T1000 (cell line): ENCODE data around the gene CAMK1D.
"Not testable (repeated sequence)": the region's sequence is repeated elsewhere in the genome, so short reads cannot be mapped to it uniquely, and the experiment has no call there.

Experiments used
- DNase-seq: peaks from one replicate; lab custom pipeline; 2025; ENCODE audit warnings: mixed read lengths; lab: John Stamatoyannopoulos, UW

CAMK1D gene

DNA sequence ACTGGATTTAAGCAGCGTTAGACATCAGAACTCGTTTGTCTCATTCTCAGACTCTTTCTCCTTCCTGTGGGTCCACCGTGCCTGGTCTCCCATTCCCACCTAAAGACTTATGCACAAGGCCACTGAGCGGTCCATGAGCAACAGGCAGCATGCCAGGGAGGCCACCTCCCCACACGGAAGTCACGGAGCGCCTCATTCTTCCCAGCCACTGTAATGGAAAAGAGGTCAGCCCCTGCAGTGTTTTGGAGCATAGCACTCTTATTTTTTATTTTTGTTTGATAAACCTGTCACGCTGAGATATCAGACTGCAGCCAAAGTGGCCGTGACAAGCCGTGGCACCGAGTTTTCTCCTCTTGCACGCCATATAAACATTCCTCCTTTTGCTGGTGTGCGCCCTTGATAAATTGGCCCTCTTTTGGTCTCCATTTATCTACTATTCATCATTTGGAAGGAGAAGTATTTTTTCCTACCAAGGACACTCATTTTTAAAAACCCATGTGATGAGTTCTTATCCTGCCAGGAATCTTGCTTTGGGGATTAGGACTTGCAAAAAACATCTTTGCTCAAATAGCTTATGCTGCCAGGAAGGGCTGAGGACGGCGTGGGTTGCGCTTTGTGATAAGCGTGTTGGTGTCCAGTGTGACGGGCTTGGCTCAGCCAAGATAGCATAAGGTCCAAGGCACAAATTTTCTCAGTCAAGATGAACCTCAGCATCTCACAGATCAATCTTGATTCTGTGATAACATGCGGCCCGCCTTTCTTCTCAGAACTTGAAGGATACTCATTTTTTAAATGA is 446.2 kb downstream of the CAMK1D start:
- DNase-seq, result no peak

DNA sequence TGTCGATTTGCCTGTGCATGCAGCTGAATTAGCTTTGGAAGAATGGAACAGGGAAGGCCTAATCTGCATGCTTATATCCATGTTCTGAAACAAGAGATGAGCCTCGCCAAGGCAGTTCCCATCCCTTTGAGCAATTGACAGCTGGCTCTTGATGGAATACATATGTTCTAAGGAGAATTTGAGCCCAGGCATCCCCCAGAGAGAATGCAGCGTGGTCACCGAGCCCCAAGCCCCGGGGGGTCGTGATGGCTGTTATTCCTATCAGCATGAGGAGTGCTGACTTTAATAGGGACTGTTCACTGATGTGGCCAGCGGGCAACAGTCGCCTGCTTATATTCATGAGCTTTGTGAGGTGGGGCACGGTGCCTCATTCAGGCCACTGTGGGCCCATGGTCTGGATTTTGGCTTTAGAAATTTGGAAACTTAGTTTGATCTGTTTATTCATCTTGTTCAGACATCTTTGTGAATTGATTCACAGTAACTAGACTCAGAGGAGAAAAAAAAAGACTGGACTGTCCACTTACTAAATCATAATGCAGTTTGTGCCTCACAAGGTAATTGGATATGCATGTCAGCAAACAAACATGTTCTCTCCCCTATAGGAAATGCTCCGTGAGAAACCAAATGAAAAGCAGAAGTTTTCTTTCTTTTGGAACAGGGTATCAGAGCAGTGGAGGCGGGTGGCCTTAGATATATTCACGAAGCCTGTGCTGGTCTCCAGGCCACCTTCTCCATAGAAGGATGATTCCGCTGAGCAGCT is 447.2 kb downstream of the CAMK1D start:
- DNase-seq, result no peak

DNA sequence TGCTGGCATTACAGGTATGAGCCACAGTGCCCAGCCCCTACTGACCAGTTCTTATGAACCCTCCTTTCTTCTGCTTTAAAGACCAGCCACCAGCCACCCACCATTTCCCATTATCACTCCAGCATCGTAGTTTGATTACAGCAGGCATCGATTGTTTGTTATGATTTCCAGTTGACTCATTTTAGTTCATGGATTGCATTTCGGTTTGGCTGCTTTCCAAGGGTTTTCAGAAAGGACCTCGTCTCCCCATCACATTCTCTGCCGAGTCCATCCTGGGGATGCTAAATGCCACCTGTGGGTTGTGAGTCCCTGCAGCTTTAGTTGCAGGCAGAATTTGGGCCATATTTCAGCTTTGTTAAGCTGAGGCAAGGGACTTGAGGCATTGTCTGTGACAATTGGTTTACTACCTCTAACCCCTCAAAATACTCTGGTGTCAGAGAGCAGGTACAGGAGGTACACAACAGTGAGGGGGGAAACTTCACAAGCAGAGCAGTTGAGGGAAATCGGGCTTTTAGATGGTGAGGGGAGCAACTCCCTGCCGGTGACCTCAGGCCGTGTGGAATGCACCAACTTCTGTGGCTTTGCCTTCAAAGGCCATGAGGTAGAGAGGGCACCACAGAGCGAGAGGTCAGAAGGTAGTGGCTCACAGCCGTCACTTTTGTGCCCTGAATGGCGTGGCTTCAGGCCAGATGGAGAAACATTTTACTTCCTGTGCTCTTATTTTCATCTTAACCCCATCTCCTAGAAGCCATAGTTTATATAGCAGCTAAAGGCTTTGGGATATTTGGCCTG is 448.3 kb downstream of the CAMK1D start:
- no peak for DNase-seq

GRCh38 chr10:12799144-12799543 is 449.8 kb downstream of the CAMK1D start:
- no peak for DNase-seq

DNA sequence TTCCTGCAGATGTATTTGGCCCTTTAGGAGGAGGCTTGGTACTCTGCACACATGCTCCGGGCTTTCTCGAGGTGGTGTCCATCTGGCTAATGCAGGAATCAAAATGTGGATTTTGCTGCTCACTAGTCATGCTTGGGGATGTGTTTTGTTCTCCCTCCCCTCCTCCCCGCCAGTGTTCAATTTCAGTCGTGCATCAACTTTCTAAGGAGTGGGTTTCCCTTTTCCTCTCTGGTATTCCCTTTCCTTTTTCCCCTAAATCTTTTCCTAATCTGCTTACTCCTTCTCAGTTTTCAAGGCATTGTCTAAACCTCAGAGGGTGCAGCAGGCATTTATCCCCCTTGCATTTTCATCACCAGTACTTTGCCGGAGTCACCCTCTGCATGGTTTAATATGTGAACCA is 450.4 kb downstream of the CAMK1D start:
- DNase-seq, result no peak

- no peak for DNase-seq
Observed at GRCh38 chr10:12800302-12800701, 451.0 kb downstream of the CAMK1D start.

DNA sequence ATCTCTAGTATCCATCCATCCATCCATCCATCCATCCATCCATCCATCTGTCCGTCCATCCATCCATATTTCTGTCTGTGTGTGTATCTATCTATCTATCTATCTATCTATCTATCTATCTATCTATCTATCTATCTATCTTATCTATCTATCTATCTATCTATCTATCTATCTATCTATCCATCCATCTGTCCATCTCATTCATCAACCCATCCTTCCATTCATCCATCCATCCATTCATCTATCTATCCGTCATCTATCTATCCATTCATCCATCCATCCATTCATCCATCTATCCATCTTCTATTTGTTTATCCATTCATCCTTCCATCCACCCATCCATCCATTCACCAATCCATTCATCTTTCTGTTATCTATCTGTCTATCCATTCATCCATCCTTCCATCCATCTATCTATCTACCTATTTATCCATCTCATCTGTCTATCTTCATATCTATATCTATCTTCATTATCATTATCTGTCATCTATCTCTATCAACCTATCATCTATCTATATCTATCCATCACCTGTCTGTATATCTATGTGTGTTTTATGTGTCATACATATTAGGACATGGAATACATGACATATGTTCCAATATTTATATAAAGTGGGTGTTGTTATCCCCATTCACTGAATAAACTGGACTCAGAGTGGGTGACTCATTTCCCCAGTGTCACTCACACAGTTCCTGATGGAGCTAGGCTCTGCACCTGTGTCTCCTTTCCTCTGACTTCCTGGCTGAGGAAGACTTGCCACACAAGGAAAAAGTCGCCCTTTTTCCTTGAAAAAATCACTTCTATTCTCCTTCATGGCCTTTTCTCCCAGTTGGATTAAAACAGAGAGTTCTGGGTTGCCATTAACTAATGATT is 452.1 kb downstream of the CAMK1D start:
- DNase-seq, result no peak

- DNase-seq, result no peak
Observed at GRCh38 chr10:12803776-12804175, 454.4 kb downstream of the CAMK1D start.

- no peak for DNase-seq
Observed at GRCh38 chr10:12806228-12807095, 457.1 kb downstream of the CAMK1D start.

DNA sequence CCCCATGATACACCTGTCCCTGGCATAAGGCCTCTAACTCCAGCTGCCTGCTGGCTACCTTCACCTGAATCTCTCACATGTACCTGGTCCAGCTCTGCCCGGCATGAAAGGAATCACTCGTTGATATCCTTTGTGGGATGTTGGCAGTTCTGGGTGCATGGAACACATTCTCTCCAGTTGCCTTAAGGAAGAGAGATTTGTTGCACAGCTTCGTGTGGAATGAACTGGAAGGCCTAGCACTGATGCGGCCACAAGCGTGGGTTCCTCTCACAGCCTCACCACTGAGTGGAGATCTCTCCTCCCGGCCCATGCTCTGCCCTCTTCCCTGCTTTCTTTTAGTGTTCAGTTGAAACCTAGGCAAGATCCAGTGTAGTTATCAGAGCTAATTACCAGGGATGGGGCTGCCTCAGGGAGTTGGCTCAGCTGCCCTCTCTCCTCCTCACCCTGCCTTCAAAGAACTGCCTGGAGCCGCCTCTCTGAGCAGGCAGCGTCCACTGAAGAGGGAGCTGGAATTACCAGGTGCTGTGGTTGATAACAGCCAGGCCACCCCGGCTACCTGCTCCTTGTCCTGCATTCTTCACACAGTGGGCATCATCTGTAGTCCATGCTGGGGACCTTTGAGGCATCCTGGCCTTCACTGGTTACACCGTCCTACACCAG is 457.9 kb downstream of the CAMK1D start:
- DNase-seq, result no peak

DNA sequence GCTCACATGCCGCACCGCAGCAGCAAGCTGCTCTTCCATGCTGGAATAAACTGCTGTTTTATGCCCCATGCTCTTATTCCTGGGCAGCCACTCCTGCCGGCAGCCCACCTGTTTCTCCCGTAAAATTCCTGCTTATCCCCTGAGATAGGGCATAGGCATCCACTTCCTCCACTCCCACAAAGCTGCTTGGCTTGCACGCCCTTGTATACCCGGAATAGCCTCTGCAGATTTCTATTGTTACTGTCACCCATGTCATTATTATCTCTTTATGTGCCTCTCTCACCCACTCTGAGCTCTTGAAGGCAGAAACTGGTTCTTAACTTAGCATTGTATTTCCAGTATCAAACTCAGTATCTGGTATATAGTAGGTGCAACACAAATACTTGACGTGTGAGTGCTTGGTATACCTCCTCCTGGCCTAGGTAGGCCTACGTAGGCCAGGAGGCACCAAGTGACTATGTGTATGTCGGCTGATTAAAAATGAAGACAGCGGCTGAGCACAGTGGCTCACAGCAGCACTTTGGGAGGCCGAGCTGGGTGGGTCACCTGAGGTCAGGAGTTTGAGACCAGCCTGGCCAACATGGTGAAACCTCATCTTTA is 458.8 kb downstream of the CAMK1D start:
- DNase-seq, result no peak

- not testable (repeated sequence) for DNase-seq
Observed at GRCh38 chr10:12810046-12810445, 460.7 kb downstream of the CAMK1D start.

DNA sequence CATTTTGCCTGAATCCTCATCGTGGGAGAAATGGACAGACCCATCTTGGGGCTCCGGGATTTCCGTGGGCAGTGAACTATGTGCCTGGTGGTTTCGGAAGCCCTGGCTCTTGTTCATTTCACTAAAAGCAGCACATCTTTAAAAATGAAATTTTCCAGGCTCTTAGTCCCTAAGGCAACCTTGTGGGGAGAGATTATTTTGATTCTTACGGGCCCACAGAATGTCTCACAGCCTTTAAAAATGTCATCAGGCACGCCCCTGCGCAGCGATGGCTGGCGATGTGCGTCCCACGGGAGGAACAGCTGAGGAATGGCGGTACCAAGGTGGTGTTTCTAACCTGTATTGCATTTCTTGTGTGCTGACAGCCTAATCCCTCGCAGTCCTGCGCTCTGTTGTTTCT is 462.5 kb downstream of the CAMK1D start:
- DNase-seq, result no peak

- DNase-seq, result no peak
Observed at GRCh38 chr10:12812571-12812970, 463.2 kb downstream of the CAMK1D start.

- no peak for DNase-seq
Observed at GRCh38 chr10:12814166-12814565, 464.8 kb downstream of the CAMK1D start.

- no peak for DNase-seq
Observed at GRCh38 chr10:12819071-12819470, 469.7 kb downstream of the CAMK1D start.

GRCh38 chr10:12819656-12820055 is 470.3 kb downstream of the CAMK1D start:
- no peak for DNase-seq

- no peak for DNase-seq
Observed at GRCh38 chr10:12822126-12822892, 473.0 kb downstream of the CAMK1D start.

DNA sequence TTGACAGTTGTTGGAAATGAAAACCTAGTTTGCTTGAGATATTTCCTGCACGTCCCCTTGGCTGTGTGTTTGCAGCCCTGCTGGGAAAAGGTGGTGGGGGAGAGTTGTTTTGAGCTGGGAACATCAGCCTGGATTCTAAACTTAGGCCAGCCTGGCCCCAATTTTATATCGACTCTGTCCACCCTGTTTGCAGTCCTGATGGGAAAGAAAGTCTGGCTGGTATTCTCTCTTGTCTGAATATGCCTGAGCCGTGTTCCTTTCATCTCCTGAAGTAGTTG is 473.5 kb downstream of the CAMK1D start:
- DNase-seq, result no peak
